GM21528 (cell line): ENCODE data around the gene SBK2.

ENCODE experiments used
- ATAC-seq: cut with Tn5 transposase; IDR thresholded peaks from one replicate; pipeline ENCODE4 v1.9.1; 2021; ENCODE audit warnings: mild to moderate bottlenecking, moderate library complexity; ENCODE audit not compliant: unreplicated experiment, low FRiP score

Gene SBK2

GRCh38 chr19:55487924-55488687, 48.8 kb downstream of the SBK2 start, which contains the start of gene SSC5D:
Gene SSC5D, plus strand, starts transcription at chr19:55488436. Its CDS starts 154 bp downstream, at chr19:55488590.
- ATAC-seq: no peak

- no peak for ATAC-seq
Observed at GRCh38 chr19:55486971-55487923, 49.7 kb downstream of the SBK2 start.

GRCh38 chr19:55486043-55486970, 50.6 kb downstream of the SBK2 start:
- no peak for ATAC-seq

- ATAC-seq: no peak
Observed at GRCh38 chr19:55485439-55486011, 51.4 kb downstream of the SBK2 start.

GRCh38 chr19:55484593-55485438, 52.1 kb downstream of the SBK2 start, which contains the start of gene NAT14:
Gene NAT14, plus strand, starts transcription at chr19:55485188. Its CDS starts 521 bp downstream, at chr19:55485709.
- ATAC-seq: no peak

- ATAC-seq: no peak
Observed at GRCh38 chr19:55483706-55484592, 53.0 kb downstream of the SBK2 start.

GRCh38 chr19:55482967-55483705, 53.8 kb downstream of the SBK2 start:
- no peak for ATAC-seq

DNA sequence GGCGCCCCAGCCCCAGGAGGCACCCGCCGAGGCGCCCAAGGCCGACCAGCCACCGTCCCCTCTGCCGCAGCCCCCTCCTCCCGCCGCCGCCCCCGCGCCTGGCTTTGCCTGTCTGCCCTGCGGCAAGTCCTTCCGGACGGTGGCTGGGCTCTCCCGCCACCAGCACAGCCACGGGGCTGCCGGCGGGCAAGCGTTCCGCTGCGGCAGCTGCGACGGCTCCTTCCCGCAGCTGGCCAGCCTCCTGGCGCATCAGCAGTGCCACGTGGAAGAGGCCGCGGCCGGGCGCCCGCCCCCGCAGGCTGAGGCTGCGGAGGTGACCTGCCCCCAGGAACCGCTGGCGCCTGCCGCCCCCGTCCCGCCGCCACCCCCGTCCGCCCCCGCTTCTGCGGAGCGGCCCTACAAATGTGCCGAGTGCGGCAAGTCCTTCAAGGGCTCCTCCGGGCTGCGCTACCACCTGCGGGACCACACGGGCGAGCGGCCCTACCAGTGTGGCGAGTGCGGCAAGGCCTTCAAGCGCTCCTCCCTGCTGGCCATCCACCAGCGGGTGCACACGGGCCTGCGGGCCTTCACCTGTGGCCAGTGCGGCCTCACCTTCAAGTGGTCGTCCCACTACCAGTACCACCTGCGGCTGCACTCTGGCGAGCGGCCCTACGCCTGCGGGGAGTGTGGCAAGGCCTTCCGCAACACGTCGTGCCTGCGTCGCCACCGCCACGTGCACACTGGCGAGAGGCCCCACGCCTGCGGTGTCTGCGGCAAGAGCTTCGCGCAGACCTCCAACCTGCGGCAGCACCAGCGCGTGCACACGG, 54.6 kb downstream of the SBK2 start:
- no peak for ATAC-seq

GRCh38 chr19:55481794-55482155, 55.2 kb downstream of the SBK2 start:
- ATAC-seq: no peak

- ATAC-seq: no peak
Observed at GRCh38 chr19:55481148-55481793, 55.7 kb downstream of the SBK2 start.

GRCh38 chr19:55479451-55480230, 57.3 kb downstream of the SBK2 start:
- ATAC-seq: no peak

- ATAC-seq: no peak
Observed at GRCh38 chr19:55479045-55479444, 57.9 kb downstream of the SBK2 start.
